Testis (tissue), 2 donors: Measurements from ENCODE around the gene PDGFRA.

ENCODE experiments used
- CTCF ChIP-seq, 3 experiments: fragments of 450-650 bp in 2 of 3; fragments of 200-600 bp in 1 of 3; sonication (generic) in 1 of 3; IDR thresholded peaks; one replicate each; pipeline ENCODE4 v1.5.1; 2016 to 2019; ENCODE audit warnings: antibody characterized with exemption in 3 of 3, mild to moderate bottlenecking in 2 of 3, moderate library complexity in 1 of 3
- POLR2A ChIP-seq: fragments of 450-650 bp; IDR thresholded peaks from one replicate; pipeline ENCODE4 v1.6.1; 2017; ENCODE audit warnings: antibody characterized with exemption, mild to moderate bottlenecking, moderate library complexity

GRCh38 chr4:54209617-54210016 lies 19.5 kb upstream of the PDGFRA start:
- TF ChIP-seq CTCF (IDR thresholded peaks at IDR 0.05), result no peak
- no peak for TF ChIP-seq POLR2A
